Embryonic facial prominence (tissue), 1 donor: ENCODE measurements around the gene CEP72.
"Not testable (repeated sequence)": the region's sequence is repeated elsewhere in the genome, so short reads cannot be mapped to it uniquely, and the experiment has no call there.

Experiments used
- DNase-seq: peaks from one replicate; pipeline ENCODE4 v3.0.0-alpha.2; 2016; ENCODE audit errors: extremely low spot score

The CEP72 gene

GRCh38 chr5:684751-685216, 72.6 kb downstream of the CEP72 start:
- DNase-seq, result no peak

- DNase-seq, result no peak
These were observed 73.4 kb downstream of the CEP72 start for GRCh38 chr5:685262-686171.

DNA sequence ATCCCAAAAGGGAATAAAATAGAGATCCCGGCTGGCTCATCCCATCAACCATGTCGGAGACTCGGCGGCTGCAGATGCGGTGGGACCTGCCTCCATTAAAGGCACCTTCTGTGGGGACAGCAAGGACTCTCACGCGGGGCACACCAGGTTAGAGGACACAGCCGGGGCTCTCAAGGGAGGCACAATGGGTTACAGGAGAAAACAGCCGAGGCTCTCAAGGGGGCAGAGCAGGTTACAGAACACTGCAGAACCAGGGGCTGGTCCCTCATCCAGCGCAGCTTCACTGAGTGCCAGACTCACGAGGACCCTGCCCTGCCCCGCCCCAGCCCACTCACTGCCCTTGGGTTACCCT, 74.0 kb downstream of the CEP72 start:
- DNase-seq, result not testable (repeated sequence)

- not testable (repeated sequence) for DNase-seq
These were observed 74.8 kb downstream of the CEP72 start for GRCh38 chr5:686936-687335.

GRCh38 chr5:688348-689010, 76.3 kb downstream of the CEP72 start:
- DNase-seq, result not testable (repeated sequence)

DNA sequence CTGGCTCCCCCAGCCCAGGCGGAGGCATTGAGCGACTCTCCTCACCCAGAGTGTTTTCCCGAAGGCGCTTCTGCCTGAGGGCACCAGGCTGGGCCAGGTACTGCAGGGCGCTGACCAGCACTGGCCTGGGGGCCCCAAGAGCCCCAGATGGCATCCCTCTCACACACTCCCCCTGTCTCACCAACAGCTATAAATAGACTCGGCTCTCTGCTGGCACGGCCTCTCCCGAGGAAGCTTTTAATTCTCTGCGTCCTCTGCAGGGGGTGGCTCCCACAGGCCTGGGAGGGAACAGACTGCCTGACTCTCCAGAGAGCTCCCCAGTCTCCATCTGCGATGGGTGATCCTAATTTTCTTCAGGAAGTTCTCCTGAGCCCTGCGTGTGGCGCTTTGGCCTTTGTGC, 78.2 kb downstream of the CEP72 start:
- not testable (repeated sequence) for DNase-seq

DNA sequence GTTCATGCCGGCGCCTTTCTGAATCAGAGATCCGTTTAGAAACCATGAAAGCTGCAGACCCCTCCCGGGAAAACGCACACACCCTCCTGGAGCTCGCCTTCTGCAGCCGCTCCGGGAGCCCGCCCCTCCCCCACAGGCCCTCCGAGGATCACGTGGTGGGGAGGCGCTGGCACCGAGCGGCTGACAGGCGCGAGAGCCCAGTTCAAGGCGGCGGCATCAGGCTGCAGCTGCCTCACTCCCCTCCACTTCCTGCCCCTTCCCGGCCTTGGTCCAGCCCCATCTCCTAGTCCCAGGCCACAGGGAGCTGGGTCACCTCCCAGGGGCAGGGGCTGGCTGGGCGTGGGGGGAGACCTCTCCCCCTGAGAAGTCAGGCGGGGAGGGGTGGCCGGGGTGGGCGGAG, 78.9 kb downstream of the CEP72 start:
- not testable (repeated sequence) for DNase-seq

- no peak for DNase-seq
These were observed 79.8 kb downstream of the CEP72 start for GRCh38 chr5:691817-692528.

DNA sequence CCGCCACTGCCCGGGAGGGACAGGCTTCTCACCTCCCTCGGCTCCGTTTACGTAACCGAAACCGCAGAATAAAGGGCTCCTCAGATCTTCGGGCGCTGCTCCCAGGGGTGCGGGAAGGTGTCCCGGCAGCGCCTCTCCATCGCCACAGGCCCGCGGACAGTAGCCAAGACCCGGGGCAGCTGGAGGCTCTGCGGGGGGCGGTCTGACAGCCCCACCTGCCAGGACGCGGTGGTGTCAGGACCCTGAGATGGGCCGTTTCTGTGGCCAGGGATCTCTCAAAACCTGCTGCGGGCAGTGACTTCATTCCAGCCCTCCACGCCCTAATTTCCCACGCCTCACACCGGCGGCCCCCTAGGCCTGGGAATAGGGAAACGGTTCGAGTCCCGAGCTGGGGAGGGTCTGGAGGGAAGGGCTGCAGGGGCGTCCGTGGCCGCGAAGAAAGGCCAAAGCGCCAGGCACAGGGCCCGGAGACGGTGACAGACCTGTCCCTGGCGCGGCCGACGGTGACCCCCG, 80.4 kb downstream of the CEP72 start:
- DNase-seq, result not testable (repeated sequence)

- DNase-seq, result not testable (repeated sequence)
These were observed 81.3 kb downstream of the CEP72 start, which contains the start of gene TPPP for GRCh38 chr5:693271-694041. Gene TPPP (minus strand): TSS chr5:693352. CDS start chr5:678060, 15,292 bp downstream.

DNA sequence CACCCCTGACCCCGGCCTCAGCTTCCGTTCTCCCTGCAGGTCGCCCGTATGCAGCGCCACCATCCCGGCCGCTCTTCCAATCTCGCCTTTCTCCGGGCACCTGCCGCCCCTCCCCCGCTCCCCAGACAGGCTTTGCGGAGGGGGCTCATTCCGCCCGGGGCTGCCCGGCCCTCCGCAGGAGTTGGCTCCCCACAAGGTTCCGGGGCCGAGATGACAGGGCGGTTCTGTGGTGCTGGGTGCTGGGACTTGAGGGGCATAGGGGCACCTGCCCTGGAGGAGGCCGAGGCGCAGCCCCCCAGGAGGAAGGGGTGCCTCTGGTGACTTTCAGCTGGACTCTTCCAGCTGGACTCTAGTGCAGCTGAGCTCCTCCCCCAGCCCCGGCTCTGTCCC, 81.9 kb downstream of the CEP72 start:
- not testable (repeated sequence) for DNase-seq

- DNase-seq, result not testable (repeated sequence)
These were observed 83.3 kb downstream of the CEP72 start for GRCh38 chr5:695475-695874.

DNA sequence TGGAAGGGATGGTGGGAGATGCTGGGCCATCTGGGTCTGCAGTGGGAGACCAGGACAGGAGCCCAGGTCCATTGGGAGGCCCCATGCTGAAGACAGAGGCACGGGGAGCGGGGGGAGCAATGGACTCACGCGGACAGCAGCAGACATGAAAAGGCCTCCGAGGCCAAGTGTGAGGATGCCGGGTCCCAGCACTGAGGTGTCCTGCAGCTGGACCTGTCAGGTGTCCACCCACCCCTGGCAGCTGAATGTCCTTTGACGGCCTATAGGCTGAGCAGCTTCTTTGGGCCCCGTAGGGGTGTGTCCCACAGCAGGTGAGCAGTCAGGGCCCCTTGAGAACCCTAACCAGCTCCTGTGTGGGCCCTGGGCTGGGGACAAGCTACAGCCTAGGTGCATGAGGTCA, 84.1 kb downstream of the CEP72 start:
- not testable (repeated sequence) for DNase-seq

DNA sequence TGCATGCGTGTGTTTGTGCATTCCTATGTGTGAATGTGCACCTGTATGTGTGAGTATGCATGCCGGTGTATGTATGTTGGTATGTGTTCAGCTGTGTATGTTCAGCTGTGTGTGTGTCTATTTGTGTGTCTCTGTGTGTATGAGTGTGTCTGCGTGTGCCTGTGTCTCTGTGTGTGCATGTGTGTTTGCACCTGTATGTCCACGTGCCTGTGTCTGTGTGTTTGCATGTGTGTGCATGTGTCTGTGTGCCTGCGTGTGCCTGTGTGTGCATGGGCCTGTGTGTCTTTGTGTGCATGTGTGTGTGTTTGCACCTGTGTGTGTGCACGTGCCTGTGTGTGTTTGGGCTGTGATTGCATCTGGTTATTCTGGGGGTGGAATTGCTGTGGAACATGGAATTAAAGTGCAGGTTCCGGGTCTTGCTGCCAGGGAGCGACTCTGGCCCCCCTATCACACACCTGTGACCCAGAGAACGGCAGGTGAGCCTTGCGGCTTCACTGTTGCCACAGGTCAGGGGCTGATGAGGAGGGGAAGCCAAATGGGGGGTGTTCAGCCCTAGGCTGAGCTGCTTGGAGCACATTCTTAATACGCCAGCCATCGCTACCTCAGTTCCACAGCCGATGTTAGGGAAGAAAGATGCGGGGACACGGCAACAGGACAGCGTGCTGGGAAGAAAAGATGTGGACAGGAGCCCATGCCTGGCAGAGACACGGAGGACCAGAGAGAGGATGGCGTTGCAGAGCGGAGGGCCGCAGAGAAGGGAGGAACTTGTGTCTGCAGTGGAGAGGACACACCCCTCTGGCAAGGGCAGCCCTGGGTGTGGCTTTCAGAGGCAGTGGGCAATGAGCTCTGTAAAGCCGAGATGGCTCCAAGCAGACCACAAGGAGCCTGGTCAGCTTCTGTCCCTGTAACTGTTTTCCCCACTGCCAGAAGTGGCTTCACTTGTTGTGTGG, 84.9 kb downstream of the CEP72 start:
- DNase-seq, result not testable (repeated sequence)
